Esophagus muscularis mucosa (tissue), 3 donors: ENCODE data around the gene C16orf78.

Experiments used
- POLR2AphosphoS5 ChIP-seq, 2 donors: sonication (generic); formaldehyde crosslinking; IDR thresholded peaks; one replicate each; pipeline ENCODE4 v1.6.1; 2017; ENCODE audit warnings: antibody characterized with exemption in 2 of 2
- TF ChIP-seq, protein P1 (sequence below), 3 experiments: fragments of 200-600 bp in 2 of 3; fragments of 450-650 bp in 1 of 3; sonication (generic) in 2 of 3; IDR thresholded peaks; one replicate each; pipeline ENCODE4 v1.5.1; 2017 to 2019; ENCODE audit warnings: antibody characterized with exemption in 3 of 3, mild to moderate bottlenecking in 2 of 3, moderate library complexity in 1 of 3

DNA sequence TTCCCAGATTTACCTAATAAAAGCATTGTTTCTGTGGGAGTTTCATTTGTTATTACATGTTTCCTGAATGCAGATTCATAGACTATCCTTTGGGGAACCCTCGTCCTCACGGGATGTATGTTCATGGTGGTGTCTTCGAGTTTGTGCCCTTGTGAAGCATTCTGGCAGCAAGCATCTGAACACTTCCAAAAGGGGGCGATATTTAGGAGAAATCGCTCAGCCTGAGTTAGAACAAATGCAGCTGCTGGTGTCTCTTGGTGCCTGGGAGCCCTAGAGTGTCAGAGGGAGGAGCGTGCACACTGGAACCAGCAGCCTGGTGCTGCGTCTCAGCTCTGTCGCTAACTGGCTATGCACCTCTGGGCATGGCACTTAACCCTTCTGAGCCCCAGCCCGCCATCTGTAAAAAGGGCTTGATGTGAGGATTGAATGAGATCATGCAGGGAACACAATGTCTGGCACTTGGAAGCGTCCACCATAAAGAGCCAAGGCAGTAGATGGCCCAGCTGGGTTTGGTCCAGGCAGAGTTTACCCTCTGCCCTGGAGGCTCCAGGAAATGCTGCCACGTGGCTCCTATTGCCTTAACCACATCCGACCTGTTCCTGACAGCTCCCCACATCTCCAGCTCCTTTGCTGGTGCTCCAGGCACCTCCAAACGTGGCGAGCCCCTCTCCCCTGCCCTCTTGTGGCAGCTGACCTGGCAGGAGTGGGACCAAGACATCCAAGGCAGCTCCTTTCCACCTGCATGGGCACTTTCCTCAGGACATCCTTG lies 25.0 kb upstream of the C16orf78 start:
- no peak for TF ChIP-seq POLR2AphosphoS5 (IDR thresholded peaks at IDR 0.05)
- TF ChIP-seq, protein P1, sequence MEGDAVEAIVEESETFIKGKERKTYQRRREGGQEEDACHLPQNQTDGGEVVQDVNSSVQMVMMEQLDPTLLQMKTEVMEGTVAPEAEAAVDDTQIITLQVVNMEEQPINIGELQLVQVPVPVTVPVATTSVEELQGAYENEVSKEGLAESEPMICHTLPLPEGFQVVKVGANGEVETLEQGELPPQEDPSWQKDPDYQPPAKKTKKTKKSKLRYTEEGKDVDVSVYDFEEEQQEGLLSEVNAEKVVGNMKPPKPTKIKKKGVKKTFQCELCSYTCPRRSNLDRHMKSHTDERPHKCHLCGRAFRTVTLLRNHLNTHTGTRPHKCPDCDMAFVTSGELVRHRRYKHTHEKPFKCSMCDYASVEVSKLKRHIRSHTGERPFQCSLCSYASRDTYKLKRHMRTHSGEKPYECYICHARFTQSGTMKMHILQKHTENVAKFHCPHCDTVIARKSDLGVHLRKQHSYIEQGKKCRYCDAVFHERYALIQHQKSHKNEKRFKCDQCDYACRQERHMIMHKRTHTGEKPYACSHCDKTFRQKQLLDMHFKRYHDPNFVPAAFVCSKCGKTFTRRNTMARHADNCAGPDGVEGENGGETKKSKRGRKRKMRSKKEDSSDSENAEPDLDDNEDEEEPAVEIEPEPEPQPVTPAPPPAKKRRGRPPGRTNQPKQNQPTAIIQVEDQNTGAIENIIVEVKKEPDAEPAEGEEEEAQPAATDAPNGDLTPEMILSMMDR (IDR thresholded peaks at IDR 0.05) = no peak
